ENCODE measurements around the gene USHBP1.
"Not testable (repeated sequence)": the region's sequence is repeated elsewhere in the genome, so short reads cannot be mapped to it uniquely, and the experiment has no call there.

The USHBP1 gene

DNA sequence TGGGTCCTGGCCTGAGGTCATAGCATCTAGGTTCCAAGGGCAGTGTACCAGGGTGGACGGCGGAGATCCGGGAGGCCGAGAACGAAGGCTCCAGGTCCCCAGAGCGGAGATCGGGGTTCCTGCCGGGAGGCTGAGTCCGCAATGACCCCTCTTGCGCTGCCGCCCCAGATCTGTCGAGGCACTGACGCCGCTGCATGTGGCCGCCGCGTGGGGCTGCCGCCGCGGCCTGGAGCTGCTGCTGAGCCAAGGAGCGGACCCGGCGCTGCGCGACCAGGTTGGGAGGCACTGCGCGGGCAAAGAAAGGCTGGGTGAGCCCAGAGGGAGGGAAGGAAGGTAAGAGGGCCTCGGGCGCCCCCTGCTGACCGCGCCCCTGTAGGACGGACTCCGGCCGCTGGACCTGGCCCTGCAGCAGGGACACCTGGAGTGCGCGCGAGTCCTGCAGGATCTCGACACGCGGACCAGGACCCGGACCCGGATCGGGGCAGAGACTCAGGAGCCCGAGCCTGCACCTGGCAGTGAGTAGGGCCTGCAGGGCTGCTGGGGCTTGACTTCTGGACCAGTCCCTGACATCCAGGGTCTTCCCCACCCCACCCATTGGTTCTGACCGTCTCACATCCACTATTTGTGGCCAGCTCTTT is 18.1 kb upstream of the USHBP1 start:
- Histone ChIP-seq H3K4me1 (ENCODE audit: insufficient read depth, poor library complexity, severe bottlenecking) (no peaks in the 10 kb centered on the region), H3K27ac (ENCODE audit: poor library complexity, severe bottlenecking) (no peak overlapping the region), H3K27me3 (ENCODE audit: insufficient read depth, poor library complexity, severe bottlenecking) (no peaks in the 10 kb centered on the region), H3K4me3 (ENCODE audit: severe bottlenecking) (peak overlapping the region; percentile 31), H3K9me3 (ENCODE audit: severe bottlenecking) (no peaks in the 10 kb centered on the region), H3K36me3 (ENCODE audit: low read depth) (peaks cover 3% of the 10 kb centered on the region; the same call in 1 of the 2 replicates)
- TF ChIP-seq, protein P1, sequence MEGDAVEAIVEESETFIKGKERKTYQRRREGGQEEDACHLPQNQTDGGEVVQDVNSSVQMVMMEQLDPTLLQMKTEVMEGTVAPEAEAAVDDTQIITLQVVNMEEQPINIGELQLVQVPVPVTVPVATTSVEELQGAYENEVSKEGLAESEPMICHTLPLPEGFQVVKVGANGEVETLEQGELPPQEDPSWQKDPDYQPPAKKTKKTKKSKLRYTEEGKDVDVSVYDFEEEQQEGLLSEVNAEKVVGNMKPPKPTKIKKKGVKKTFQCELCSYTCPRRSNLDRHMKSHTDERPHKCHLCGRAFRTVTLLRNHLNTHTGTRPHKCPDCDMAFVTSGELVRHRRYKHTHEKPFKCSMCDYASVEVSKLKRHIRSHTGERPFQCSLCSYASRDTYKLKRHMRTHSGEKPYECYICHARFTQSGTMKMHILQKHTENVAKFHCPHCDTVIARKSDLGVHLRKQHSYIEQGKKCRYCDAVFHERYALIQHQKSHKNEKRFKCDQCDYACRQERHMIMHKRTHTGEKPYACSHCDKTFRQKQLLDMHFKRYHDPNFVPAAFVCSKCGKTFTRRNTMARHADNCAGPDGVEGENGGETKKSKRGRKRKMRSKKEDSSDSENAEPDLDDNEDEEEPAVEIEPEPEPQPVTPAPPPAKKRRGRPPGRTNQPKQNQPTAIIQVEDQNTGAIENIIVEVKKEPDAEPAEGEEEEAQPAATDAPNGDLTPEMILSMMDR (IDR thresholded peaks at IDR 0.05; ENCODE audit: poor library complexity, severe bottlenecking): peak; percentile 93
- peak; percentile 83 for DNase-seq (ENCODE audit: low spot score)
- ATAC-seq (ENCODE audit: low read depth): peak; percentile 92

DNA sequence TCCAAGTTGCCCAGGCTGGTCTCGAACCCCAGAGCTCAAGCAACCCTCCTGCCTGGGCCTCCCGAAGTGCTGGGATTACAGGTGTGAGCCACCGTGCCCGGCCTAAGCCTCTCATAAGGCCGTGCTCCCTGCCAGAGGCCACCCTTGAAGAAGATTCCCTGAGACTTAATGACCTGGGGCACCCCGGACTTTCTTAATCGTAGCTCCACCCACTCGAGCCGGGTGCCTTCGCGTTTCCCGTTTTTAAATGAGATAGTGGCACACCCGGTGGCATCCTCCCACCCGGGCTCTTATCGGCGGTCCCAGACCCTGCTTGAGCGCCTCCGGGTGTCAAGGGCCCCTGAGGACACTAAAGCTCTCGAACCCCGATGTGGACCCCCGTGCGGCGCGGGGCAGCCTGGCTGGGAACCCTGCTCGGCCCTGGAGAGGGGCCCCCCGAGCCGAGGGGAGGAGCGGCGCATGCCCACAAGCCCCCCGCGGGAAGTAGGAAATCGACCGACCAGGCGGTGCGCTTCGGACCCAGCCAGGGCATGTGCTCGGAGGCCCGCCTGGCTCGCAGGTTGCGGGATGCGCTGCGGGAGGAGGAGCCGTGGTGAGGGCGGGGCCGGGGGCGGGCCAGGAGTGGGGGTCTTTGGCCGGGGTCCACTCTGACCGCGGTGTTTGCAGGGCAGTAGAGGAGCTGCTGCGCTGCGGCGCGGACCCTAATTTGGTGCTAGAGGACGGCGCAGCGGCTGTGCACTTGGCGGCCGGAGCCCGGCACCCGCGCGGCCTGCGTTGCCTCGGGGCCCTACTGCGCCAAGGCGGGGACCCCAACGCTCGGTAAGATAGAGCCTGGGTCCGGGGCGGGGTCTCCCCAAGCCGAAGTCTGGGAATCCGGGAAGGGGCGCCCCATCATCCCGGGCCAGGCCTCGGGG is 17.1 kb upstream of the USHBP1 start, which contains the start of gene ANKLE1:
ANKLE1 (plus strand) TSS at position 511 of the 914 bp plus-strand sequence; CDS start at position 531, 20 bp downstream.
- Histone ChIP-seq H3K4me1 (ENCODE audit: insufficient read depth, poor library complexity, severe bottlenecking) (no peaks in the 10 kb centered on the region), H3K36me3 (ENCODE audit: low read depth) (peaks cover 6% of the 10 kb centered on the region; the same call in 1 of the 2 replicates), H3K27ac (ENCODE audit: poor library complexity, severe bottlenecking) (no peak within 1 kb of the TSS), H3K9me3 (ENCODE audit: severe bottlenecking) (no peaks in the 10 kb centered on the region), H3K27me3 (ENCODE audit: insufficient read depth, poor library complexity, severe bottlenecking) (no peaks in the 10 kb centered on the region), H3K4me3 (ENCODE audit: severe bottlenecking) (peak within 1 kb of the TSS; percentile 31)
- ATAC-seq (ENCODE audit: low read depth): peak; percentile 24; the same call in 2 of the 3 replicates
- TF ChIP-seq, protein P1 (IDR thresholded peaks at IDR 0.05; ENCODE audit: poor library complexity, severe bottlenecking): no peak
- peak; percentile 65 for DNase-seq (ENCODE audit: low spot score)

DNA sequence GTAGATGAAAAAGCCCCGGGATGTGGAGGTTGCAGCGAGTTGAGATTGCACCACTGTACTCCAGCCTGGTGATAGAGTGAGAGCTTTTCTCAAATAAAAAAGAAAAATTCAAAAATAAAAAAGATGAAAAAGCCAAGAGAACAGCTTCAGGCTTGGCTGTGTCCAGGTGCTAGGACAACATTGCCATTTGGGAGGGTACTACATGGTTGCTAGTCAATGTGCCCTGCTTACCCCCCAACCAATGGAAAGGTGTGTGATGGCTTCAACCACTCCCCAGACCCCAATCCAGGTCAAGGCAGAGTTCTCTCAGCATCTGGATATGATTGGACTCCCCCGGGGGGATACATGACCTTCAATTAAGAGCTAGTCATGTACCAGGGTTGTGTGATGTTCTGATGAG is 14.9 kb upstream of the USHBP1 start:
- DNase-seq (ENCODE audit: low spot score) (no peak), ATAC-seq (ENCODE audit: low read depth) (no peak)
- Histone ChIP-seq H3K4me1 (ENCODE audit: insufficient read depth, poor library complexity, severe bottlenecking) (no peaks in the 10 kb centered on the region), H3K27me3 (ENCODE audit: insufficient read depth, poor library complexity, severe bottlenecking) (no peaks in the 10 kb centered on the region), H3K4me3 (ENCODE audit: severe bottlenecking) (no peak overlapping the region), H3K27ac (ENCODE audit: poor library complexity, severe bottlenecking) (no peak overlapping the region), H3K36me3 (ENCODE audit: low read depth) (peaks cover 28% of the 10 kb centered on the region), H3K9me3 (ENCODE audit: severe bottlenecking) (no peaks in the 10 kb centered on the region)
- TF ChIP-seq, protein P1 (IDR thresholded peaks at IDR 0.05; ENCODE audit: poor library complexity, severe bottlenecking): no peak

DNA sequence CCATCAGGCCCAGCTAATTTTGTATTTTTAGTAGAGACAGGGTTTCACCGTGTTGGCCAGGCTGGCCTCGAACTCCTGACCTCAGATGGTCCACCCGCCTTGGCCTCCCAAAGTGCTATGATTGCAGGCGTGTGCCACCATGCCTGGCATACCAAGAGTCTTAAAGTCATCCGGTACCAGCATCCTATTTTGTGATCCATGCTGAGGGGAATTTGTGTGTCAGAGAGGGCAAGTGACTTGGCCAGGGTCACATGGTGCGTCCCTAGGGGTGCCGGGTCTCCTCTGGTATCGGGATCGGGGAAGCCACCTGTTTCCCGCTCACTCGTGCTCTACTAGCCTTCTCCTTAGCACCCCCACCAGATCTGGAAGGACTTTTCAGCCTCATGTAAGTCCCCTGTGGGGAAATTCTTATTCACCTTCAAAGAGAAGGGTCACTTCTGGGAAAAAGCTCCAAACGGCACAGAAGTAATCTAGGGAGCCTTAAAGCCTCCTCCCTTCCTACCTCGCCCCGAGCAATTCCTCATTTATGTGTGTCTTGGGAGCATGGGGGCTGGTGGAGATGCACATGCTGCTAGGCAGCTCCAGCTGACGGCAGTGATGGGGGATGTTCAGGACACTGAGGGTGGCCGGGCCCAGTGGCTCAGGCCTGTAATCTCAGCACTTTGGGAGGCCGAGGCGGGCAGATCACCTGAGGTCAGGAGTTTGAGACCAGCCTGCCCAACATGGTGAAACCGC is 11.1 kb upstream of the USHBP1 start:
- H3K4me1 ChIP-seq (ENCODE audit: insufficient read depth, poor library complexity, severe bottlenecking): no peaks in the 10 kb centered on the region
- H3K27me3 ChIP-seq (ENCODE audit: insufficient read depth, poor library complexity, severe bottlenecking): no peaks in the 10 kb centered on the region
- H3K4me3 ChIP-seq (ENCODE audit: severe bottlenecking): no peak overlapping the region
- H3K9me3 ChIP-seq (ENCODE audit: severe bottlenecking): no peaks in the 10 kb centered on the region
- no peak overlapping the region for H3K27ac ChIP-seq (ENCODE audit: poor library complexity, severe bottlenecking)
- no peak for DNase-seq (ENCODE audit: low spot score)
- peaks cover 52% of the 10 kb centered on the region for H3K36me3 ChIP-seq (ENCODE audit: low read depth)
- ATAC-seq (ENCODE audit: low read depth): no peak
- TF ChIP-seq, protein P1 (IDR thresholded peaks at IDR 0.05; ENCODE audit: poor library complexity, severe bottlenecking): no peak

DNA sequence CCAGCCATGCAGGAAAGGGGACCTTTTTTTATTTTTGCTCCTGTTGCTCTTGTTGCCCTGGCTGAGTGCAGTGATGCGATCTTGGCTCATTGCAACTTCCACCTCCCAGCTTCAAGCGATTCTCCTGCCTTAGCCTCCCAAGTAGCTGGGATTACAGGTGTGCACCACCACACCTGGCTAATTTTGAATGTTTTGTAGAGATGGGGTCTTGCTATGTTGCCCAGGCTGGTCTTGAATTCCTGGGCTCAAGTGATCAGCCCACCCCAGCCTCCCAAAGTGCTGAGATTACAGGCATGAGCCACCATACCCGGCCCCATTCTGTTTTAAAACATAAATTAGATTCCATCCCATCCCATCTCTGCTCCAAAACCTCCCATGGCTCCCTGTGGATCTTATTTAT is 10.3 kb upstream of the USHBP1 start:
- not testable (repeated sequence) for H3K27ac ChIP-seq (ENCODE audit: poor library complexity, severe bottlenecking); H3K9me3 ChIP-seq (ENCODE audit: severe bottlenecking); DNase-seq (ENCODE audit: low spot score); H3K4me1 ChIP-seq (ENCODE audit: insufficient read depth, poor library complexity, severe bottlenecking); H3K27me3 ChIP-seq (ENCODE audit: insufficient read depth, poor library complexity, severe bottlenecking); H3K4me3 ChIP-seq (ENCODE audit: severe bottlenecking); ATAC-seq (ENCODE audit: low read depth)
- peaks cover 58% of the 10 kb centered on the region for H3K36me3 ChIP-seq (ENCODE audit: low read depth)

All from RWPE2 (cell line).